GM19455 (cell line): ENCODE data around the gene CHRNA5.

Source experiments
- ATAC-seq: cut with Tn5 transposase; IDR thresholded peaks from one replicate; pipeline ENCODE4 v1.9.1; 2021; ENCODE audit not compliant: unreplicated experiment

Gene CHRNA5

GRCh38 chr15:78637776-78638435 lies 72.6 kb downstream of the CHRNA5 start:
- no peak for ATAC-seq

DNA sequence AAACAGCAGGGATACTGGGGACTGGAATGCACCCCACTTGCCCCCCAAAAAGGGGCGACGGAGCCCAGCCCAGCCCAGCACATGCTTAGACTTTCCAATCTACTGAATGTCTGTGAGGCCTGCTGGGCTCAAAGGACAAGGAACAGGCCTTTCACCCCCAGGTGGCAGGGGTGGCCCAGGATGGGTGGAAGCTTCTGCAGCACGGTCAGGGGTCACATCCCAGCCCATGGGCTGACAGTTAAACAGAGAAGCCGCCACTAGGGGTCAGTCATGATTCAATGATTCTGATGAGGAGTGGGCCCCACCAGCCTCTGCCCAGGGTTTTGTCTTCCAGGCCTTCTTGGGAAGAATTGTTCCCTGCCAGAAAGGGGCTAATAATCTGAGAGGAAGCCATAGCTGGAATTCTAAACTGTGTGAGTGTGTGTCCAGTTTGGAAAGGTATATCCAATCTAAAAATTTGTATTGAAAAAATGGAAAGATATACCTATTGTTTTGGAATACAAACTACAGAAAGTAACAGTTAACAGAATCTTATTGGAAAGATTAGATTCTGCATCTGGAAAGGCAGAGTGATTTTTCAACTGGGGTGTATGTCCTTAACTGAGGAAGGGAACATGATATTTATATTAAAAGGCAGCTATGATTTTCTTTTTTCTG lies 73.5 kb downstream of the CHRNA5 start:
- ATAC-seq, result no peak

DNA sequence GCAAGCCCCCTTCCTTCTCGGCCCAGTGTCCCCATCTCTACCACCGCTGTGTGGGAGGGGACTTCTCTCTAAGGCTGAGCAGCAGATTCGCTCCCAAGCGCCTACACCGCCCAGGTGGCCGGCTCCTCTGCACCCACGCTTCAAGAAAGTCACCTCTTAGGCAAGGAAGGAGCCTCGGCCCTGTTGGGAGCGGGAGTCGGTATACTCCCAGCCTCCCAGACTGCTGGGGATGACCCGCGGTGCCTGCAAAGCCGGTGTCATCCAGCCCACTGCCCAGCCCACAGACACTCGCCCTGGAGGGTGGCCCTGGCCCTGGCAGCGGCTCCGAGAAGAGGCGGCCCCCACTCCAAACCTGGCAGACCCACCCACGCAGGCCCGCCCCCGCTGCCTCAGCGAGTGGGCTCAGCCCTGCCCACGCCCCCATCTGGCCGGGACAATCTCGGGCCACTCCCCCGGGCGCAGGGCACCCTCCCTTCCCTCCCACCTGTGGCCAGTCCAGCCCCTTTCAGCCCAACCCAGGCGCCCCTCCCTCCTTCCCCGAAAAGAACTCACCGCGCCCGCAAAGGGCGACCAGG lies 75.3 kb downstream of the CHRNA5 start:
- no peak for ATAC-seq

DNA sequence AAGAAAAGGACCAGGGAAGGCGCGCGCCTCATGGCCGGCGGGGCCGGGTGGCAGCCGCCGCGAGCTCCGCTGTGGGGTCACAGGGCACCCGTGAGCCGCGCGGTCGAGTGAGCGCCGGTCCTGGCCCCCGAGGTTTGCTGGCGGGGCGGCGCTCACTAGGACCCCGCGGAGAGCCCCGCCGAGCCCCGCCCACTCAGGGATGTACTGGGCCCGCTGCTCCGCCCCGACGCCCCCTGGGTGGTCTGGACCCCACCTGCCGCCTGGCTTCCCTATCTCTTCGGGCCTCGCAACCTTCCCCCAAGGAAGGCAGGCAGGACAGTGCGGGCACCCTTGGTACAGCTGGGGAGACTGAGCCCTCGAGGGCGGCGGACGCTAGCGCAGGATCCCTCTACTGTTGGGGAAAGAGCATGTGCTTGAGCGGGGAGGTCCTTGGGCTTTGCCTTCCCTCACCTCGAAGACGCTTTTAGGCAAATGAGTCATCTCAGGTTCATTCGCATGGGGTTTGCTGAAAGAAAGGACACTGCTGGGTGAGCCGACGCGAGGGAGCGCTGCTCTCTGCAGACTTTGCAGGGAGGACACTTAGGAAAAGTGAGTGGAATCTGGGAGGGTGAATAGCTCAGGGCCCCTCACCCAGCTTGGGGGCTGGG lies 75.9 kb downstream of the CHRNA5 start, which contains the start of gene CHRNB4:
Gene CHRNB4 (minus strand): TSS at position 109 of the 647 bp plus-strand sequence. CDS start 77 bp downstream, at position 32.
- ATAC-seq, result no peak

DNA sequence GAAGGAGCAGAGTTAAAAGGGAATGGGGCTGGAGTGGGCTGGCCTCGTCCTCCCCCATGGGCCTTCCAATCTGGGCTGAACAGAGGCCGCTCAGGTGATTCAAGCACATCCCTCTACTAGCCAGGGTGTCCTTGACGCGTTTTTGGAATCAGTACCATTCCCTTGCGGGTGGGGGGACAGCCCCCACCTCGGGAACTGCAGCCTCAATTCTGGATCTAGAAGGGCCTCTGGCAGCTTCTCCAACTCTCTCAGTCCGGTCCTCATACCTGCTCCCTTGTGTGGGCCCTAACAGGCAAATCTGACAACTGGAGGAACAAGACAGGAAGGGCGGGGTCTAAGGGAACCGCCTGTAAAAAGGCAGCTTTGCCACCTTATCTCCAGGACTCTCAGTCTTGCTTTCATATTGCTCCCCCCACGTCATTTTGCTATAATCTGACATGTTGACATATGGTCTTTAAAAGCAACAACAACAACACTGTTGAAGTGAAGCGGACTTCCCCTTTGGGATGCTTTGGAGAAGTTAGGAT lies 76.5 kb downstream of the CHRNA5 start:
- no peak for ATAC-seq

DNA sequence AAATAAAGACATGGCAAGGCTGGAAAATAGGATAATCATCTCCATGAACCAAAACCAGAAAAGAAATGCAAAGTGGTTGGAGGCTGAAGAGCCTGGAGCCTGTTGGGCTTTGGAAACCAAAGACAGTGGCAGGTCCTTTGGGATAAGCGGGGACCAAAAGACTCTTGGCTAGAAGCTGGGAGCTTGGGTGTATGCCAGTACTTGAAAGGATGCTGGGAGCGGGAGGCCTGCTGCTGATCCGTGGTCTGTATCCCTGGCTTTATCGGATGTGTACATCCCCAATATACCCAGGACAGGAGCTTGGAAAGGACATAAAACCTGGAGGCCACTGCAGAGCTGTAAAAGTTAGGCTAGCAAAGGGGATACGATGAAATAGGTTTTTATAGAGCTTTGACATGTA lies 77.0 kb downstream of the CHRNA5 start:
- ATAC-seq, result no peak
